Measurements from ENCODE around the gene C2CD5.
"Not testable (repeated sequence)": the region's sequence is repeated elsewhere in the genome, so short reads cannot be mapped to it uniquely, and the experiment has no call there.

Gene C2CD5

GRCh38 chr12:22544038-22544979 is at the start of gene C2CD5:
Gene C2CD5 (minus strand): TSS chr12:22544542. CDS start chr12:22544150, 392 bp downstream.
- peak; percentile 98 for DNase-seq

GRCh38 chr12:22593864-22594263 is 49.5 kb upstream of the C2CD5 start:
- no peak for DNase-seq

- DNase-seq: peak; percentile 23
Measured at GRCh38 chr12:22588817-22589216, 44.5 kb upstream of the C2CD5 start.

- DNase-seq: no peak
Measured at GRCh38 chr12:22578328-22578727, 34.0 kb upstream of the C2CD5 start.

- no peak for DNase-seq
Measured at GRCh38 chr12:22577667-22578066, 33.3 kb upstream of the C2CD5 start.

- no peak for DNase-seq
Measured at GRCh38 chr12:22576473-22576872, 32.1 kb upstream of the C2CD5 start.

GRCh38 chr12:22576065-22576464 is 31.7 kb upstream of the C2CD5 start:
- DNase-seq: no peak

- no peak for DNase-seq
Measured at GRCh38 chr12:22574921-22575320, 30.6 kb upstream of the C2CD5 start.

- no peak for DNase-seq
Measured at GRCh38 chr12:22573181-22573580, 28.8 kb upstream of the C2CD5 start.

- no peak for DNase-seq
Measured at GRCh38 chr12:22569253-22569652, 24.9 kb upstream of the C2CD5 start.

- no peak for DNase-seq
Measured at GRCh38 chr12:22562036-22563028, 18.0 kb upstream of the C2CD5 start.

- DNase-seq: not testable (repeated sequence)
Measured at GRCh38 chr12:22554750-22555149, 10.4 kb upstream of the C2CD5 start.

- DNase-seq: no peak
Measured at GRCh38 chr12:22551624-22552023, 7.3 kb upstream of the C2CD5 start.

GRCh38 chr12:22545255-22545654 is 913 bp upstream of the C2CD5 start:
- DNase-seq: no peak

GRCh38 chr12:22543246-22544037 is 900 bp downstream of the C2CD5 start:
- peak; percentile 56 for DNase-seq

GRCh38 chr12:22541496-22542155 is 2.7 kb downstream of the C2CD5 start:
- DNase-seq: no peak

- no peak for DNase-seq
Measured at GRCh38 chr12:22539055-22539454, 5.3 kb downstream of the C2CD5 start.

- DNase-seq: no peak
Measured at GRCh38 chr12:22538311-22538710, 6.0 kb downstream of the C2CD5 start.

- DNase-seq: no peak
Measured at GRCh38 chr12:22536971-22537544, 7.3 kb downstream of the C2CD5 start.

- no peak for DNase-seq
Measured at GRCh38 chr12:22536346-22536945, 7.9 kb downstream of the C2CD5 start.

GRCh38 chr12:22535478-22535877 is 8.9 kb downstream of the C2CD5 start:
- DNase-seq: no peak

All from NCI-H345 (cell line).